GM15510 (cell line): ENCODE data around the gene COL15A1.

Source experiments
- POLR2A ChIP-seq: IDR thresholded peaks from 3 replicates; pipeline ENCODE4 v1.6.1; 2011; ENCODE audit warnings: borderline replicate concordance; ENCODE audit not compliant: insufficient read length; ENCODE audit errors: extremely low read depth

The COL15A1 gene

DNA sequence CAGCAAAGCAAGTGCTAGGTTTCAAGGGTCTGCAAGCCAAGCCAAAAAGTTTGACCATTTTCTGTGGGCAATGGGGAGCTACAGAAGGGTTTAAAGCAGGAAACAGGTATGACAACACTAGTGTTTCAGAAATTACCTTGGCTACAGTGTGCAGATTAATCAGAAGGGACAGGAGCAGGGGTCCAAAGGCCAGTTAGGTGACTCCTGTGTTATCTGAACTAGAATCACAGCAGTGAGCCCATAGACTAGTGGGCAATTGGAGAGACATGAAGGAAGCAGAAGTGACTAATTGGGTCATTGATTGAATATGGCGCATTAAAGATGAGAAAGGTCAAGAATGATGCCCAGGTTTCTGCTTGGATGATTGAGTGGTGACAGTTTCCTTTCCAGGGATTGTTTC lies 119.8 kb downstream of the COL15A1 start:
- no peak for TF ChIP-seq POLR2A

GRCh38 chr9:99066571-99066970 lies 122.9 kb downstream of the COL15A1 start:
- TF ChIP-seq POLR2A = no peak

DNA sequence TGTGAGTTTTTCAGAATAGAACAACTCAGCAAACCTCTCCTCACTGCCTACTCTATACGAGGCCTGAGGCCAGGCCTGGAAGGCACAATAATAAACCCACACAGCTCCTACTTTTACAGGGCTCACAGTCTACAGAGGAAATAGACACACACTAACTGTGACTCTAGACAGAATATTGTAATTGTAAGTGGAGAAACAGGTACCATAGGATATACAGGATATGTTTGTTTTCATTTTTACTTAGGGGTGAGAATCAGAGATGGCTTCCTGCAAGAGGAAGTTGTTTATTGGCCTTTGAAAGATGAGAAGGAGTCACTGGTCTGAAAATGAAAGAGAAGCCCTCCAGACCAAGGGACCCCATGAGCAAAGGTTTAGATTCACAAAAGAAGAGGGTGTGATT lies 125.4 kb downstream of the COL15A1 start:
- TF ChIP-seq POLR2A = no peak

DNA sequence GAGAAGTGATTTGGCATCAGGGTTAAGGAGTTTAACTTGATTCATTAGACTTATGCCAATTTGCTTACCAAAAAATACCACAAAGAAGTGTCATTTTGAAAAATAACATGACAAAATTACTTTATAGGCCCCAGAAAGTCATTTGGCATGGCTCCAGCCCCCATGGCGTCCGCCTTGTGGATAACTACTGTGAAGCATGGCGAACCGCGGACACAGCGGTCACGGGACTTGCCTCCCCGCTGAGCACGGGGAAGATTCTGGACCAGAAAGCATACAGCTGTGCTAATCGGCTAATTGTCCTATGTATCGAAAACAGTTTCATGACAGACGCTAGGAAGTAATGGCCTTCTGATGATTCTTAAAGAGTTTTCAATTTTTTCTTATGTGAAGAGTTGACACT lies 125.8 kb downstream of the COL15A1 start:
- no peak for TF ChIP-seq POLR2A

DNA sequence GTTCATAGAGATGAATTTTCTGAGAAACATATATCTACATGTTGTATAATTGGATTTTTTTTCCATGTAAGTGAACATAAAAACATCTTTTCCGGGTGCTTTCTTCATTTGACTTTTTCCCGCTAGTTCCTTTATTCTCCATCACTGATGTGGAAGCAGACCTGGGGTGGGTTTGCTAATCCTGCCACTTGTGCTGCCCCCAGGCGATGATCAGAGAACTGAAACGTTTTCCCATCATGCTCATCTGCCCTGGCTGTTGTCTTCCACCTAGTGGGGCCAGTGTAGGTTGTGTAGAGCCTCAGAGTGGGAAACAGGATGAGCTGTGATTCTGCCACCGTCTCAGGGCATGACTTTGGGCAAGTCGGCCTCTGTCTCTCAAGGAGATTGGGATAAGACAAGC lies 127.0 kb downstream of the COL15A1 start:
- no peak for TF ChIP-seq POLR2A

GRCh38 chr9:99071313-99072039 lies 127.8 kb downstream of the COL15A1 start:
- no peak for TF ChIP-seq POLR2A

DNA sequence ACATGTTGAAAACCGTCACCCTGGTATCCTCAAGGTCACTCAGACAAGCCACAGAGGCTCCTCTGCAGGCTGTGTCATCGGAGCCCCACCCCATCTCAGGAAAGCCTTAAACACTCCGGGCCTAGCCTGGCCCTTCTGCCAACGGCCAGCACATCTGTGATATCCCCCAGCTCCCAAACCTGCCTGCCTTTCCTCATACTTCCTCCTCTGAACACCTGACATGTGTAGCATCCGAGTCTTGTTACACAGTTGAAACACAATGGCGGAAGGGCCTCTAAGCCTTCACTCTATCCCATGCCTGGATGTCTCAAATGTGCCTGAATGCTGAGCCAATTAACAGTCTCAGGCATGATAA lies 128.3 kb downstream of the COL15A1 start:
- TF ChIP-seq POLR2A = no peak

DNA sequence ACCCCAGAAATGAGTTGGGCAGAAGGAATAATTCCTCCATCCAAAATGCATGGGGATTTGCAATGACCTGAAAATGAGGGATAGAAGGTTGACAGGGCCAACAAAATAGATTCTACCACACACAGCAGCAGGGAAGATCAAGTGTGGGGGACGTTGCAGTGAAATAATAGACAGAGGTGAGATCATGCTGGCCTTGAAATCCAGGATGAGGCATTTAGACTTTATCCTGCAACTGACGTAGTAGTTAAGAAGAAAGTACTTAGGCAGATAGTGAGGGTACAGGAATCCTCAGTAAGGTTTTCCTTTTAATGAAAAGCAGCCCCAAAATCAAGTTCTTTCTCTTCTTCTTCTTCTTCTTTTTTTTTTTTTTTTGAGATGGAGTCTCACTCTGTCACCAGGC lies 129.6 kb downstream of the COL15A1 start:
- TF ChIP-seq POLR2A = no peak

DNA sequence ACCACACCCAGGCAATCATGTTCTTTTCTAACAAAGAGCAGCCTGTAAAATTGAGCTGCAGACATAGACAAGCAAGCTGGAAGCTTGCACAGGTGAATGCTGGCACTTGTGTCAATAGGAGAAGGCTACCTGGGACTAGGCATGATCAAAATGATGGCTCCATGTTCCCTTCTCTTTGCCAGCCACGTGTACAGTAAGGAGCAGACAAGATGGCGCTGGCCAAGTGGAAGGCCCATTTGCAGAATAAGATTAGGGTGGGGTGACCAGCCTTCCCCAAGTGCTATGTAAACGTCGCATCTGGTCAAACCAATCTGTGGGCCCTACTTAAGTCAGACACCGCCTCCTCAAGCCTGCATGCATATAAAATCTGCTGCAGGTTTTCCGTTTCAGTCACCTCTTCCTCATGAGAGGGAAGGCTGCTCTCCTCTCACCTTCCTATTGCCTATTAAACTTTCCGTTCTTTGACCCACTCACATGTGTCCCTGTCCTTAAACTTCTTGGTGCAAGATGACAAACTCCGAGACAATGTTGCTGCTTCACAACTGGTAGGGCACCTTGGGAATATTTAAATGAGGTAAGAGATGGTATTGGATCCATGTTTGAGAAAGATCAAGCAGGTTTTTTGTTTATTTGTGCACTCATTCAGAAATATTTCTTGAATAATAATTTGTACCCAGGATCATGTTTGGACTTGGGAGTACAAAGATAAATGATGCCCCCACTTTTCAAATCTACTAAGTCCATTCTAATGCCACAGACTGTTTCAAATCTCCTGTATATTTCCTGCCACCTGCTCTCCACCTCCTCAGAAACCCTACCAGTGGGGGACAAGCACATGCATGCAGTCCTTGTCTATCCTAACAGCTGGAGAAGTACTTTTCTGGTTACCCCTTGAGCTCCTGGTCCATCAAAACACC lies 130.5 kb downstream of the COL15A1 start:
- no peak for TF ChIP-seq POLR2A

GRCh38 chr9:99074902-99075245 lies 131.2 kb downstream of the COL15A1 start:
- no peak for TF ChIP-seq POLR2A

GRCh38 chr9:99075246-99075912 lies 131.7 kb downstream of the COL15A1 start:
- TF ChIP-seq POLR2A = no peak

GRCh38 chr9:99076030-99076429 lies 132.3 kb downstream of the COL15A1 start:
- TF ChIP-seq POLR2A = no peak

- TF ChIP-seq POLR2A = no peak
Measured at GRCh38 chr9:99076483-99077171, 132.9 kb downstream of the COL15A1 start.

DNA sequence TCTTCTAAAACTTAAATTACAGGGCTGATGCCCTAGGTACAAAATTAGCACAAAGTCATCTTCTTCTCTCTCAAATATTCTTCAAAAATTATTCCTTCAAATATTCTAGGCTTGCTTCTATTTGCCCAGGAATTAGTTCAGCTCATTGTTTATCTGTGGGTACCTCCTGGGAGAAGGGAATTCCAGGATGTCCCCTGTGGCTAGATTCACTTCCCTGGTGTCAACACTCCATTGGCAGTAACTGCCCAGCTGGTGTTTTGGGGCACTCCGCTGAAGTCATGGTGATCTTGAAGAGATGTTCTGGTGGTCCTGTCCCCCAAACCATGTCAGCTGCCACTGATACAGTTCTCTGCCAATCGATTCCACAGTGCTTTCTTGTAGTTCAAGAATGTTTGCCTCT lies 135.0 kb downstream of the COL15A1 start:
- no peak for TF ChIP-seq POLR2A

DNA sequence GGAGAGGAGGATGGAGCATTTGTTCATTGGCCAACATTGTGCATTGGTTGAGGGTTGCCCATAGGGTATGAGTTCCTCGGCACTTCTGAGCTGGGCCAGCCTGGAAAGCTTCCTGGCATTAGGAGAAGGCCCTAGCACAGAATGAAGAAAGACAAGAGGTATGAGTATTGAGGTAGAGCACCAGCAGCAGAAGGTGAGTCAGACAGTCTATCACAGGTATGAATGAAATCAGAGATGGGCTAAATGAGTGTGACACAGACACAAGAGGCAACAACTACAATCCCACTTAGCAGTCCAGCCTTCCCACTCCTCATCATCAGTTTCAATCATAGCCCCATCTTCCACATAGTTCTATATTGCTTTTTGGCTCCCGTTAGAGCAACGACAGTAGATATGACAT lies 135.8 kb downstream of the COL15A1 start:
- TF ChIP-seq POLR2A = no peak

DNA sequence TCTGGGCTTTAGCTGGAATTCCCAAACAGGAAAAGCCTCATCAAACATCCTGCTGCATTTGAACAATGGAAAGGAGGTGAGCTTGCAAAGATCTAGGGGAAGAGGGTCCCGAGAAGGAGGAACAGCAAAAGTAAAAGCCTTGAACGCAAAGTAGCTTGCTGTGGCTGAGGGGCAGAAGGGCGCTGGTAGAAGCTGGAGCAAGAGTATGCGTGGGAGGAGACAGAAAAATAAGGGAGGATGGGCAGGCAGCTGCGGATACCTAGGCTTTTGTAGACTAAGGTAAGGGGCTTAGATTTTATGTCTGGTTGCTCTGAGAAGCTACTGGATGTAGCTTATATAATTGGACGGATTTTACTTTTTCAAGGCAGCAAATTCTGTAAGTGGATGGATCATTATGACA lies 139.3 kb downstream of the COL15A1 start:
- no peak for TF ChIP-seq POLR2A
